CD4-positive, alpha-beta T cell treated with Interleukin-17A for 1 hour (primary cell): Measurements from ENCODE around the gene RFX1.
A peak's percentile ranks its signal among the peaks of the same experiment; 100 is the strongest.
"Not testable (repeated sequence)": the region's sequence is repeated elsewhere in the genome, so short reads cannot be mapped to it uniquely, and the experiment has no call there.

Experiments
- DNase-seq: peaks from one replicate; pipeline ENCODE4 v3.0.0-alpha.2; 2020

RFX1 gene

DNA sequence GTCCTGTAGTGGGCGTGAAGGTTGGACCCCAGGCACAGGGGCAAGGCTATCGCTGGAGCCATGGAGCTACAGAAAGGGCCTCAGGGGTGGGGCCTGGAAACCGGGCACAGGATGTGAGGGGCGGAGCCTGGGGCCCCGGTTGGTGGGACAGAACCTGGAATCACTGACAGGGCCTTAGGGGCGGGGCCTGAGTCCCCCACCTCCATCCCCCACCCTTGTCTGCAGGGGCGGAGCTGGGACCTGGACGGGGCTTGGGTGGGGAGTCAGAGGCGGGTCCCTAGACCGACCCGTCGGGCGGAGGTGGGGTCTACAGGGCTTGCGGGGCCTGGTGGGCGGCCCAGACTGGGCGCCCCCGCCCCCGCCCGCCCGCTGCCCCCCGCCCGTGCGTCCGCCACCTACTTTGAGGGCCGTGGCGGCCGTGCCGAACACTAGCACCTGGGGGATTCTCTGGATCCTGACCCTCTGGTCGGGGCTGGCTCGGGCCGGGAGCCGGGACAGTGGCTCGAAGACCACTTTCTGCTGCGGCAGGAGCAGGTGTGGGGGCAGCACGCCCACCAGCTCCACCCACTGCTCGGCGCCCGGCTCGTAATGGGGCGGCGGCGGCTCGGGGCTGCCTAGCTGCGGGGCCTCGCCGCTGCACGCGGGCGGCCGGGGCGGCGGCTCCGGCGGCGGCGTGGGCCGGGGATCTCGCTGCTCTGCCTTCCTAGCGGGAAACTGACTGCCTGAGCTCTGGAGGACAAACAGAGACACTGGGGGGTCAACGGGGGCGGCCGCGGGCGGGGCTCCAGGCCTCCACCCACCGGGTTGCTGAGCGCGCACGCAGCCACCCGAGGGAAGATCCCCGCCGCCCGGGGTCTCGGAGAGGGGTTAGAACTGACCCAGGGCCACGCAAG lies 27.5 kb downstream of the RFX1 start:
- peak; percentile 50 for DNase-seq

DNA sequence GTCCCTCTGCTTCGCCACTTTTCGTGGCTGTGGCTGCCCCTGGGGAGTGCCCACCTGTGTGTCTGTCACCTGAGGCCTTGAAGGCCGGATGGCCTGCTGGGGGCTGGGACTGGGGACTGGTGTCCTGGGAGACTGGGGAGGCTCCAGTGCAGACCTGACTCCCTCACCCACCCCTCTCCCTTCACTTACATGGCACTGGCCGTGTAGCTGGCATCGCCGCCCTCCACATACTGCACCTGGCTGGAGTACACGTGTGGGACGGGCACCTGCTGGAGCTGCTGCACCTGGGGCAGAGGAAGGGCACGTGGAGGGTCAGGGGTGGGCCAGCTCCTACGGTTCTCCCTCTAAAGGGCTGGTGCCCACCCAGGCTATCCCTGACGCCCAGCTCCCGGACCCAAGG lies 28.3 kb downstream of the RFX1 start:
- DNase-seq = no peak

DNA sequence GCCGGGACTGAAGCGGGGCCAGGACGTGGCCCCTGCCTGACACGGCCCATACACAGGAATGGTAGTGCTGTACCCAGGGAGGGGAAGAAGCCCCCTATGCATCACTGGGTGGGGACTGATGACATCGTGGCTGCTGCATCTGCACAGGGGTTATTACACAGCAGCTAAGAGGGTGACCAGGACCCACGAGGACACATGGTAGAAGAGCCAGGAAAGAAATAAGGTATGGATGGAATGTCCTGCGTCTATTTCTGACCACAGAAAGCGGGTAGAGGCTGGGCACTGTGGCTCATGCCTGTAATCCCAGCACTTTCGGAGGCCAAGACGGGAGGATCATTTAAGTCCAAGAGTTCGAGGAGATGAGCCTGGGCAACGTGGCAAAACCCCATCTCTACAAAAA lies 29.7 kb downstream of the RFX1 start:
- no peak for DNase-seq

DNA sequence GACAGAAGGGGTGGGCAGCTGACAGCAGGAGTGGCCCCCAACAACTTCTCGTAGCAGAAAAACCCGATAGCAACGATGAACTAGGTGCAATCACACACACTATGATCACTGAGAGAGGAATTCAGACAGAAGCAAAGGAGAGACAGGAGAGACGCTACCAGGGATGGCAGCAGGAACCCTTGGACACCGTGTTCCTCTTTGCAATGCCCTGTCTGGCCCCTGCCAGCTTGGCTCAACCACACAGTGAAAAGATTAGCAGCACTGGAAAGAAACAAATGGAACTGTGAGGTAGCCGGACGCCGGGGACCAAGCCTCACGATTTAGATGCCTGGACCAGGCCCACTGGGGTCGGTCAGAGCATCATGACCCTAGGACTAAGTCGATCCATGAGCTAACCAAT lies 30.2 kb downstream of the RFX1 start:
- no peak for DNase-seq

DNA sequence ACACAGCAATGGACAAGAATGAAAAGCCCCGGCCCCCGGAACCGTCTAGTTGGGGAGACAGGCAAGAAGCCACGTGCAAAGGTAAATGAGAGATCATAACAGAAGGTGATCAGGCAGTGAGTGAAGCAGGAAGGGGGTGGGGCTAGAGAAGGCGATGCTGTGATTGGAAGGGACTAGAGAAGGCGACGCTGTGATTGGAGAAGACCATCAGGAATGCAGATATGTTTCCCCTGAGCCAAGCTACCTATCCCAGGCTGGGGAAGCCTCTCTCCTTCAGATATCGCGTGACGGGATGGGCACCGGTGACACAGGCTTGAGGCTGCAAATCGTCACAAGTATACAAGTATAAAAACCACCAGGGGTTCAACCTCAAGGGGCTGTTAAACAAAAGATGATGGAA lies 32.0 kb downstream of the RFX1 start:
- peak; percentile 56 for DNase-seq

DNA sequence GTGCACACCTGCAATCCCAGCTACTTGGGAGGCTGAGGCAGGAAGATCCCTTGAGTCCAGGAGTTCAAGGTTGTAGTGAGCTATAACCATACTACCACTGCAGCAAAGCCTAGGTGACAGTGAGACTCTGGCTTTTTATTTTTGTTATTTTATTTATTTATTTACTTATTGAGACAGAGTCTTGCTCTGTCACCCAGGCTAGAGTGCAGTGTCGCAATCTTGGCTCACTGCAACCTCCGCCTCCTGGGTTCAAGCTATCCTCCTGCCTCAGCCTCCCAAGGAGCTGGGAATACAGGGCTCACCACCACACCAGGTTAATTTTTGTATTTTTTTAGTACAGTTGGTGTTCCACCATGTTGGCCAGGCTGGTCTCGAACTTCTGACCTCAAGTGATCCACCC lies 32.6 kb downstream of the RFX1 start:
- DNase-seq = not testable (repeated sequence)

DNA sequence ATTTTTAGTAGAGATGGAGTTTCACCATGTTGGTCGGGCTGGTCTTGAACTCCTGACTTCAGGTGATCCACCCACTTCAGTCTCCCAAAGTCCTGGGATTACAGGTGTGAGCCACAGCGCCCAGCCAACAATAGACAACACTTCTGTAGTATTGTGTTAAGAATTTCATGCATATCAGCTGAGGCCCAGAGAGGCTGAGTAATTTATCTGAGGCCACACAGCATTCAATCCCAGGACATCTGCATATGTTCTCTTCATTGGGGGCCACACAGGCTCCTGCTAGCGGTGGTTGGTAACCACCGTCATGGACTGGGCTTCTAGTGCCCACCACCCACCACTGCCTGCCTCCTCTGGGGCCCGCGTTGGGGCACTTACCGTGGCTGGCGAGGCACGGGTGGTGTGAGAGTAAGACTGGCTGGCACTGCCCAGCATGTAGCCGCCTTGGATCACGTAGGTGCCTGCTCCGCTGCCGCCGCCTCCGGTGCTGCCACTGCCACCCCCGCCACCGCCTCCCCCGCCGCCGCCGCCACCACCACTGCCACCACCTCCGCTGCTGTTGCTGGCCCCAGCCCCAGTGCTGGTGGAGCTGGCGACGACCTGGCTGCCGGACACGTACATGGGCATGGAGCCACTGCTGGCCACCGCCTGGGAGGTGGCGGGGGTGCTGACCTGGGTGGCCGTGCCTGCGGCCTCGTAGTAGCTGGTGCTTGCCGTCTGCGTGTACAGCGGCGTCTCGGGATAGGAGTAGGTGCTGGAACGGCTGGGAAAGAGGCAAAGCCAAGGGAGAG lies 33.6 kb downstream of the RFX1 start:
- no peak for DNase-seq

DNA sequence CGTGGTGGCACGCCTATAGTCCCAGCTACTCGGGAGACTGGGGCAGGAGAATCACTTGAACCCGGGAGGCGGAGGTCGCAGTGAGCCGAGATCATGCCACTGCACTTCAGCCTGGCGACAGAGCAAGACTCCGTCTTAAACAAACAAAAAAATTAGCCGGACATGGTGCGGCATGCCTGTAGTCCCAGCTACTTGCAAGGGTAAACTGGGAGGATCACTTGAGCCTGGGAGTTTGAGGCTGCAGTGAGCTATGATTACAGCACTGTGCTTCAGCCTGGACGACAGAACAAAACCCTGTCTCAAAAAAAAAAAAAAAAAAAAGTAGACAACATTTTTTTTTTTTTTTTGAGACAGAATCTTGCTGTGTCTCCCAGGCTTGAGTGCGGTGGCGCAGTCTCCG lies 34.3 kb downstream of the RFX1 start:
- not testable (repeated sequence) for DNase-seq

DNA sequence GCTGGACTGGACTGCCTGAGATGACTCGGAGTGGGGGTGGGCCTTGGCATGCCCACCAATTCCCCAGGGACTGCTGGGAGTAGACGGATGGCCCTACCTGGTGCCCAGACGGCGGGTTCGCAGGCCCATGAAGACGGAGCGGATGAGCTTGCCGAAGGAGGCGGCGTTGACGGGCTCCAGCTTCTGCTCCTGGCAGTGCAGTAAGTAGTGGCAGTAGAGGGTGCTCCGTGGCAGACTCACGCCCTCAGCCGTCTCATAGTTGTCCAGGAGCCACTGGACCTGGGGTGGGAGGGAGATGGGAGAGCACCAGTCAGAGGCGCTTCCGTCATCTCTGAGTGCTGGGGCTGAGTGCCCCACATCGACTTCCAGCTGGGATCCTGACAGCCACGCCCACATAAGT lies 36.2 kb downstream of the RFX1 start:
- DNase-seq = no peak

DNA sequence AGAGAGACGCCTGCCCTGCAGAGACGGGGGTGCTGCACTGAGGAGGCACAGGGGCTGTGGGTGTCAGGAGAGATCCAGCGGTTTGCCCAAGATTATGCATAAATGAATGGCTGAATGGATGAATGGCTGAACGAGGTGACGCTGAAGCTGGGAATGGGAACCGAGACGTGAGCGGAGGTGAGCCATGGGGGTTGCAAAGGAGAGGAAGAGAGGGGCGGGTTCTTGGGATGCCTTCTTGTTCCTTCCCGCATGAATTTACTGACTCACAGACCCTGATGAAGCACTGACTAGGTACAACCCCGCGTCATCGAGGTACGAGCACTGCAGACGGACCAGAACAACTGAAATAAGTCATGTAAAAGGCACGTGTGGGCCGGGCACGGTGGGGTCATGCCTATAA lies 37.1 kb downstream of the RFX1 start:
- DNase-seq = no peak

DNA sequence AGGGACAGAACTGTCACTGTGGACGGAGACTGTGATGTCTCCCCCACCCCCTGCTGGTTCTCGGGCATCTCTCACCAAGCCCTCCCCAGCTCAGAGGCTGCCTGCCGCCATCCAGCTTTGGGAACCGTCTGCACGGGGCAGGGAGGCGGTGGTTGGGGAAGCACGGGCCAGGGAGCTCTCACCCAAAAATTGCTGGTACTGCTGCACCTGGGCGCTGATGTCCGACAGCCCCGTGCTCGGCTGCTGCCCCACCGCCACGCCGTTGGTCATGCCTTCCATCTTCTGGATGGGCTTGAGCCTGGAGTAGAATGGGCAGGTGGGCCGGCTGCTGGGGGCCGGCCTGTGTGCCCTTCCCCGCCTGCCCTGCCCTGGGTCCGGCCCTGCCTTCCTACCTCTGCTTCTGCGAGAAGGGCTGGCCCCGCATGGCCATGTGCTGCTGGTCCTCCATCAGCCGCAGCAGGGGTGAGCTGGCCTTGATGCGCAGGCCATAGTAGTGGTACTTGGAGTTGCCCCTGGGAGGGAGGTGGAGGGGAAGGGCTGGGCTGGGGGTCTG lies 37.7 kb downstream of the RFX1 start:
- DNase-seq = no peak

DNA sequence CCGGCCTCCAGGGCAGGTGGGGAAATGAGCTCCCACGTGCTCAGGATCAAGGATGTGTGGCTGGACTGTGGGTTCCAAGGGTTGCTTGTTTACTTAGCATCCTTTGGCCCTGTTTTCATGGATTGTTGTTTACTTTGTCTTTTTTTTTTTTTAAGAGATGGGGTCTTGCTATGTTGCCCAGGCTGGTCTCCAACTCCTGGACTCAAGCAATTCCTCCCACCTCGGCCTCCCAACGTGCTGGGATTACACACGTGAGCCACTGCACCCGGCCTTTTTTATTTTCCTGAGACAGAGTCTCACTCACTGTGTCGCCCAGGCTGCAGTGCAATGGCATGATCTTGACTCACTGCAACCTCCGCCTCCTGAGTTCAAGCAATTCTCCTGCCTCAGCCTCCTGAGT lies 38.9 kb downstream of the RFX1 start:
- DNase-seq = not testable (repeated sequence)

DNA sequence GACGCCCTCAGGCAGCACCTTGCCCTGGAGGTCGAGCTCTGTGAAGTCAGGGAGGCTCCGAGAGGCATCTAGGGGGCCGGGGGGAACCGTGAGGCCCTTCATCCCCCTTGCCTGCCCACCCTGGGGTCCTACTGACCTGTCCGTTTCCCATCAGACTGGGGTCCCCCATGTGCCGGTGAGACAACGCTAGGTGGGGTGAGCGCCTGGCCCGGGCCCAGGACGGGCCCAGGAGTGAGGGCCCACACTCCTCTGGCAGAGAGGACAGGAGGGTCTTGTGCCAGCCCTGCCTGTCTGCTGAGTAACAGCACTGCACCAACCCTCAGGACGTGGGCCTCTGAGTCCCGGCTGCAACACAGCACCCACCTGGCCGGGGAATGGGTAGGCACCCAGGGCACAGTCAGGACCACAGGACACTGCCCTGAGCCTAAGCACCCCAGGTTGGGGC lies 39.4 kb downstream of the RFX1 start:
- no peak for DNase-seq

DNA sequence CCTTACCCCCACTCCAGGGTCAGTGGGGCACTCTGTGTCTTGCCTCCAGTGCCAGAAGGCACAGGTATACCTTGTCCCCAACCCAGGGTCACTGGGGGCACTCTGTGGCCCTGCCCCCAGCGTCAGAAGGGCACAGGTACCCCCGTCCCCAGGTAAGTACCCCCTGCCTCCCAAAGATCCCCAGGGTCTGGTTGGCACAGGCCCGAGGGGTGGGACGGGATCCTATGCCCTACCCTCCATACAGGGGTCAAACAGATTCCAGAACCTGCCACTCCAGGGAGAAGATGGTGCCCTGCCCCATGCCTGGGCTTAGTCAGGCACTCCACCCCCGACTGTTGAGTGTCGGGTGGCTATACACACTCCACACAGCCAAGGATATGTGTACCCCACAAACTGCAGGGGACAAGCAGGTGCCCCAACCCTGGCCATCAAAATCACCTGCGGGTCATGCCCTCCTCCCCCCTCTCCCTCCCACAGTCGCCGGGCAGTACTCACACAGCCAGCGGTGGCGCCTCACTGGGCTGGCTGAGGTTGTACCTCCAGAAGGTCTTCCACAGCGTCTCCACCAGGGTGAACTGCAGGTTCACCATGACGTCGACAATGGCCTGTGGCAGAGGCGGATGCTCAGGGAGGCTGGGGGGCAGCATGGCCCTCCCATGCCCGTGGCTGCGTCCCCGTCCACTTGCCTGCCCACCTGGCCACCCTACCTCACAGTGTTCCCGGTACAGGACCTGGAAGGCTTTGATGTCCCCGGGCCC lies 40.0 kb downstream of the RFX1 start:
- DNase-seq = no peak

DNA sequence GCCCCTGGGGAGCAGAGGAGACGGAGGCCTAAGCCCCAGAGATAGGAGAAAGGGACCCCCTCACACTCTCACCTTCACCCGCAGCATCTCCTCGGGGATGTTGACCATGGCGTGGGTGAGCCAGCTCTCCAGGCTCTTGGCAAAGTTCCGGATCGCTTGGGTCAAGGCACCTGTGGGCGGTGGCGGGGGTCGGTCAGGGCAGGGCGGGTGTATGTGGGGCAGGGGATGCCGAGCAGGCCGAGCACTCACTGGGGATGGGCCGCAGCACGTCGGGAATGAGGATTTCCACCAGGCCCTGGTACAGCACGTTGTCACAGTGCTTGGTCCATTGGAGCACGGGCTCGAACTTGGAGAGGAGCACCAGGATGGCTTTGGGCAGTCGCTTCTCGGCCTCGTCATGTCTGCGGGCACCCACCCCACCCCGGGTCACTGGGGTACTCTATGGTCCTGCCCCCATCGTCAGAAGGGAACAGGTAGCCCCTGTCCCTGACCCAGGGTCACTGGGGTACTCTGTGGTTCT lies 40.7 kb downstream of the RFX1 start:
- DNase-seq = no peak

DNA sequence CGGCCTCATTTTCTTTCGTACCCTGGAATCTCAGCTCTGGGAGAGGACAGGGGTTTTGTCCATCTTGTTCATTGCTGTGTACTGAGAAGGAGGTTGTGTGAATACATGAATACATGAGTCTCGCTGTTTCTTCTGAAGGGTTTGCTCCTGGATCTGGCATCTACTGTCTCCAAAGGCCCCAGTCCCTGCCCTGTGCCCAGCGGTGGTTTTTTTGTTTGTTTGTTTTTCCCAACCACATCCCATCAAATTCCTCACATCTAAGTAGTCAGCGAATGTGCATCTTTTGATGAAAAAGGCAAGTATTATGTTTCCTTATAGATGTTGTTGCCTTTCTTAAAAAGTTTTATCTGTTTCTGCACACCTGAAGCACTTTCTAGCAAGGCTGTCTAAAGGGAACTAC lies 41.3 kb downstream of the RFX1 start:
- no peak for DNase-seq

DNA sequence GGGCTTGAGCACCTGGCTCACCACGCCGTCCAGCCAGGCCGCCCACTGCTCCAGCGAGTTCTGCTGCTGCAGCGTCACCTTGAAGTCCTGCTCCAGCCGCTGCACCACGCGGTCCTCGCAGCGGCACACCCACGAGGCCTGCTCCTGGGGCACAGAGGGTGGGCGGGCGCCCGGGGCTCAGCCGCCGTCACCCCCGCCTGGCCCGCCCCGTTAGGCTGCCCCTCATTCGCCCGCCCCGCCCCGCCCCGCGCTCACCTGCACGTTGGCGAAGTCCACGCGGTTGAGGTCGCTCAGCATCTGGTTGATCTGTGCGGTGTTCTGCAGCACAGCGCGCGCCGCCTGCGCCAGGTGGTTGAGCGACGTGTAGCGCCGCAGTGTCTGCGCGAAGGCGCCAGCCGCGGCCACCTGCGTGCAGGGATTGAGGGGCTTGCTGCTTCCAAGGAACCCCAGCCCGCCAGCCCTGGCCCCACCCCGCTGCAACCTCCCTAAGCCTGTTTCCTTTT lies 42.5 kb downstream of the RFX1 start:
- no peak for DNase-seq

DNA sequence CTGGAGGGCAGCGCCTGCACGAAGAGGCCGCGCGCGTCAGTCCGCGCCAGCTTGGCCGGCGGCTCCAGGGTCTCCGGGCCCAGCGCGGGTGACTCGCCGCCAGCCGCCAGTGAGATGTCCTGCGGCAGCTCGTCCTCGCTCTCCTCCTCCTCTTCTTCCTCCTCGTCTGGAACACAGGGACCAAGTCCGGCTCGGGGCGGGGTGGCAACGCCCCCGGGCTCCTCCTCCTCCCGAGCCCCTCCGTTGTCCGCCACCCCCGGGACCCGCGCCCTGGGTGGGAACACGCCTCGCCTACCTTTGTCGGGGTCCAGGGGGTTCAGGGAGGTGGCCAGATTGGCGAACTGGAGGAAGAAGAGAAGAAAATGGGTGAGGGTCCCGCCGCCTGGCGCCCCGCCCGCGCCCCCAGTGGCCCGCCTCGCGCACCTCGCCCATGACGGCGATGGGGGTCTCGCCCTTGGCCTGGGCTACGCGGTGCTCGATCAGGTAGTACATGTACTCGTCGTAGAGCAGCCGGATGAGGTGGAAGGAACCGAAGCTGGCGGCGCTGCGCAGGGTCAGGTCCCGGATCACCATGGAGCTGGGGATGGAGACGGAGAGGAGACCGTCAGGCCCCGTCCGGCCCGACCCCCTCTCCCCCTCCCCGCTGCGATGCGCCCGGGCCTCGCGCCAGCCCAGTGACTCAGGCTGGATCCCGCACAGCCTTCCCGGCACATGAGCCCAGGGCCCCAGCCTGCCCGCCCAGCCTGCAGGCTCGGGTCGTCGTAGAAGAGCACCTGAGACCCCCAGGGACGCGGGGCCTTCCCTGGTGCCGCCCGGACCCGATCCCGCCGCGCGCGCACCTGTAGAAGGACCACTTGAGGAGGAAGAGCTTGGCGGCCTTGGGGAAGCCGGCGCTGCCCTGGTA lies 43.2 kb downstream of the RFX1 start:
- DNase-seq = no peak

DNA sequence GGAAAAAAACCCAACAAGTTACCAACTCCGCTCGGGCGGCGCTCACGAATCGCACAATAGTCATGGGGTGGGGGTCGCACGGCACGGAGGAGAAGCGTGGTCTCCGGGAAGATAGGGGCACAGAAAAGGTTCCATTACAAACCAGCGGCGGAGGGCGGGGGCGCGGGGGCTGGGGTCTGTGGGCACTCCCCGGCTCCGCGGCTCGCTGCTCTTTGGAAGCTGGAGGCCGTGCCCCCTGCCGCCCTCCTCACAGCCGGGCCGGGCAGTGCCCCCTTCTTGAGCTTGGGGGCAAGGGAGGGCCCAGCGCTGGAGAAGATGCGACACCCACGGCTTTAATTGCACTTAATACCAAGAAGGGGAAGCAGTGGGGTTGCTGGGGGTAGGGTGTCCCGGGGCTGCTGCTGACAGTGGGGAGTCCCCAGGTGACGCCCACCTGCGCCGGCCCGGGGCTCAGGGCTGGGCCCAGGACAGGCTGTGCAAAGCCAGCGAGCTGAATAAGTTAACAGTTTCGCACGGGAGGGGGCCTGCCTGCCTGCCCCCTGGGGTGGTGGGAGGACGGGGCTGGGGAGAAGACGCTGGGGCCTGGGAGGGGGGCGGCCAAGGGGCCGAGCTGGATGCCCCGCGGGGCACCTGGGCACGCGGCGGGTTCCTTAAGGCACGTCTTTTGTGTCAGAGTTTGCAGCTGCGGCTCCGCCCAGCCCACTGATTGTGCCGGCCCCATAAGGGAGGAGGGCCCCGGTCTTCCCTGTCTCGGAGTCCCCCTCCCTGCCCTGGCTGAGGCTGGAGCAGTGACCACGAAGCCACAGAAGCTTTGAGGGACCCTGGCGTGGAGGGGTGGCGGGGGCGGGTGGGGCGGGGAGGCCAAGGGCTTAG lies 44.1 kb downstream of the RFX1 start:
- no peak for DNase-seq
